GM21528 (cell line): Measurements from ENCODE around the gene HOXB5.
A peak's percentile ranks its signal among the peaks of the same experiment; 100 is the strongest.

ENCODE experiments used
- ATAC-seq: cut with Tn5 transposase; IDR thresholded peaks from one replicate; pipeline ENCODE4 v1.9.1; 2021; ENCODE audit warnings: mild to moderate bottlenecking, moderate library complexity; ENCODE audit not compliant: unreplicated experiment, low FRiP score

Gene HOXB5

GRCh38 chr17:48577330-48577945 is 16.1 kb downstream of the HOXB5 start:
- peak; percentile 6 for ATAC-seq

GRCh38 chr17:48576479-48577309 is 16.9 kb downstream of the HOXB5 start:
- ATAC-seq, result no peak

DNA sequence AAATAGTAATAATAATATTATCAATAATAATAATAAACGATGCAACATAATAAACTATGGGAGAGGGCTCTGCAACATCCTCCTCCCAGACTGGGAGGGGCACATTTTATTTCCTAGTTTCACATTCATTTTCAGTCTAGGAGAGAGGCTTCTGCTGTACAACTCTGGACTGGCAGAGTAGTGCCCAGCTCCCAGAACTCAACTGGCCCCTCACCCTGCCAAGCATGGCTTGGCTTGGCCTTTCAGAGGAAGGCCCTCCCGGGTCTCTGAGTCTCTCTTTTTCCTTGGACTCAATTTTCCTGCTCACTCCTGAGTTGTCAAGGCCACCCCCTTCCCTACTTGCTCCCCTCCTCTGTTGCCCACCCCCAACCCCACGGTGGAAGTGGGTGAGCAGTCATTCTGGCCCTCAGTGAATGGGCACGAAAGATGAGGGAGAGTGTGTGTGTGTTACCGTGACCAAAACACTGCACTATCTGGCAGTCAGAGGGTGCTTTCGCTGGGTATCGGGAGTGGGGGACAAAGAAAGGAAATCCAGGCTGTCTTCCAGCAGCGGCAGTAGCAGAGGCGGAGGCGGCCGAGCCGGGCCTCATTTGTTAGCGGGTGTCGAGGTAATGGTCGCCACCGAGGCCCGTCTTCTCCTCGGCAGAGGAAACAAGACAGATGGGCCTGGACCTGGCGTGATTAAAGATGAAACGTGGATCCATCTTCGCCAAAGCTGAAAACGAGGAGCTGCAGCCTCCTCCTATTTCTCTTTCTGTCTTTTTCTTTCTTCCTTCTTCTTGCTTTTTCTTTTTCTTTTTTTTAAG is 17.7 kb downstream of the HOXB5 start:
- ATAC-seq, result no peak

DNA sequence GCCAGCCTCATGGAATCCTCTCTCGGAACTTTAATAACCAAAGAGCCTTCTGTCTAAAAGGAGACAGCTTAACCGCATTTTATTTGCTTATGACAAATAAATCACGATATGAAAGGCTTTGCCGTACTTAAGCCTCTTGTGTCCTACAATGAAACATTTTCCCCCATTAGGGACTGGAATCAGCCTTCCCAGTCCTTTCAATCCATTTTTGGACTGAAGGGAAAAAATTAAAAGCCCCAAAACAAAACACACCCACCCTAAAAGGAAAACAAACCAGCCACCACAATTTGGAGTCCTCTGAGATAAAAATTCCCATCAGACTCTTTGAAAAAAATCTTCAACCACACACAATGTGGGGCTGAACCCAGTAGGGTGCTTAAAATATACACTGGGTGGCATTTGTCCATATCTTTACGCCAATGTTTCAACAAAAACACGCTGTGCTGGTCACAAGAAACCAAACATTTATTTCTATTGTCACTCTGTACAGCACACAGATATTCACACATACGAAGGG is 18.5 kb downstream of the HOXB5 start:
- ATAC-seq, result no peak

DNA sequence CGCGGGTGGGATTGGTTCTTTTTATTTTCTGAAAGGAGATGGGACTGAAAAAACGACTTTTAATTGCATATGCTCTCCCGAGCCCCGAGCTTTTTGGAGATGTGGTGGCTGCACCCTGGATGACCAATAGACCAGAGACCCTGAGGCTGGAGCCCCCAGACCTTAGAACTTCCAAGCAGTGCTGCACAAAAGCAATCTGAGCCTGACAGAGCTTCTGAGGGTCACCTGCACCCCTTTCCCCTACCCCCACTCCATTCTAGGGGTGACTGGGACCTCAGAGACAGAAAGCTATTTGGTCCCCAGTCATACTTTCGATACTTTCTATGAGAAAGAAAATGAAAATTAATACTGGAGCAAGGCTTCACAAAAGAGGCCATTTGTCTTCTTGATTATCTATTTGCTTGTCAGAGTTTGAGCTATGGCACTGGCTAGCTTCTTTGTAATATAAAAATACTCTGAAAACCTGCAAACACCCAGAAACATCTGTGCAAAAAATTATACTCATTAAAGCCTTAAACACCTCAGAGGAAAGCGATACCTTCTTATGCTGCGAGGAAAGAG is 19.0 kb downstream of the HOXB5 start:
- no peak for ATAC-seq

- no peak for ATAC-seq
Measured at GRCh38 chr17:48571826-48572417, 21.7 kb downstream of the HOXB5 start.

GRCh38 chr17:48571024-48571818 is 22.4 kb downstream of the HOXB5 start:
- ATAC-seq, result no peak

- ATAC-seq, result no peak
Measured at GRCh38 chr17:48570325-48571023, 23.1 kb downstream of the HOXB5 start.

DNA sequence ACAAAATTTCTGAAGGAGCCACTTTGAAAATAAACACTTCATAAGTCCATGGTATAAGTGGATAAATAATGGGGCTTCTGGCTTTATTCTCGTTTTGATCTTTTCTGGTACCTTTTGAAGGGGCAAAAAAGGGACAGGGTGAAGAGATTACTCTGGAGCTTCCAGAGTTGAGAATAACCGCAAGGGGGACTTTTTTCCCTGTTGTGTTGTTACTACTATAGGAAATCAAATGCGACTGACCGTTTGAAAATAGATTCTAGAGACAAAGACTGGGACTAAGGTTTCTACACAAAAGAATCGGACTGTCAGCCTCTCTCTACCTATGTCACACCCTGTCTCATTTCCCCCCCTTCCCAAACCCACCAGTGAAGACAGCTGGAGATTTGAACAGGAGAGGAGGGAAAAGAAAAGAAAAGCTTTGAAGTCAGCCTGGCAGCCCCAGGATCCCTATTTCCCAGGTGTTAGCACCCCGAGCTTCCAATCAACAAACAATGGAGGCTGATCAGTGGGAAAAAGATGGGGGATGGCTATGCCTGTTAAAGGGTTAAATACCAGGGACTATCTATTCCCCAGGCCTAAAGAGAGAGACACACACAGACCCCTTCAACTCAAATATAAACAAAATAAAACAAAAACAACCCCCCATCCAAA is 23.8 kb downstream of the HOXB5 start:
- no peak for ATAC-seq

DNA sequence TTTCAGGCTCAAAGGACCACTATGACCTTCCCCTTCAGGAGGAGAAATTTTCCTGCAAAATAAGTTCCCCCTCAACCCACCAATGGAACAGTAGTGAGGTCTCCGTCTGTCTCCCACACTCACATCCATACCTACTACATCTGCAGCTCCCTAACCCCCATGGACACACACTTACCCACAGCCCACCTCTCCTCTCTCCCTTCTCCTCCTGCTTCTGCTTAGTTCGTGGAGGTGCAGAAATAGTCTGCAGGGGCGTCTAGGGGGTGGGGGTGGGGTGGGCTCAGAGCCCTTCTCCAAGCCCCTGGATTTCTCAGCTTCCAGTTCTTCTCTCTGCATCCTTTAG is 24.4 kb downstream of the HOXB5 start:
- no peak for ATAC-seq

DNA sequence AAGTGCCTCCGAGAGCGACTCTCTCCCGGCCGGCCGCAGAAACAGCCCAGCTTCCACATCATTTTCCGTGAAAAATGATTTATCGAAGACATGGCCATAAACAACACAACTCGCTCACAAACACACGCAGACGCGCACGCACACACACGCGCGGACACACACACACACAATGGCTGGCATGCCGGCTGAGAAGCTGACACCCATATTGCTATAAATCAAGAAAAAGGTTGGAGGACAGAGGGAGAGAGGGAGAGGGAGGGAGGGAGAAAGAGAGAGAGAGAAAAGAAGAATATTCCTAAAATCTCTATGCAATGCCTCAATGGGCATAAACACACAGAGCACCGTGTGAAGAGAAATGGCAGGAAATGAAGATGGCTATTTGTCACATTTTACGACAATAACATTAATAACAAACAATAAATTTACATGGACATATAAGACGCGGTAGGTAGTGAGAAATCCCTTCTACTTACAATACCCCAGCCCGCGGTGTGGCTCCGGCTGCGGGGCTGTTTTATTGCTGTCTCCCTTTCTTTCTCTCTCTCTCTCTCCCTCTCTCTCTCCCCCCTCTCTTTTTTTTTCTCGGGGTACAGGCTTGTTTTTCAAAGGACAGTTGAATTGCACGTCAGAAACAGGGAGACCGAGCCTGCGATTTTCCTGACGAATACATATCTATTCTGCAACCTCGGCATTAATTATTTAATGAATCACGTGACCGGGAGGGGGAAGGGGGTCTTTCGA is 24.9 kb downstream of the HOXB5 start:
- no peak for ATAC-seq

DNA sequence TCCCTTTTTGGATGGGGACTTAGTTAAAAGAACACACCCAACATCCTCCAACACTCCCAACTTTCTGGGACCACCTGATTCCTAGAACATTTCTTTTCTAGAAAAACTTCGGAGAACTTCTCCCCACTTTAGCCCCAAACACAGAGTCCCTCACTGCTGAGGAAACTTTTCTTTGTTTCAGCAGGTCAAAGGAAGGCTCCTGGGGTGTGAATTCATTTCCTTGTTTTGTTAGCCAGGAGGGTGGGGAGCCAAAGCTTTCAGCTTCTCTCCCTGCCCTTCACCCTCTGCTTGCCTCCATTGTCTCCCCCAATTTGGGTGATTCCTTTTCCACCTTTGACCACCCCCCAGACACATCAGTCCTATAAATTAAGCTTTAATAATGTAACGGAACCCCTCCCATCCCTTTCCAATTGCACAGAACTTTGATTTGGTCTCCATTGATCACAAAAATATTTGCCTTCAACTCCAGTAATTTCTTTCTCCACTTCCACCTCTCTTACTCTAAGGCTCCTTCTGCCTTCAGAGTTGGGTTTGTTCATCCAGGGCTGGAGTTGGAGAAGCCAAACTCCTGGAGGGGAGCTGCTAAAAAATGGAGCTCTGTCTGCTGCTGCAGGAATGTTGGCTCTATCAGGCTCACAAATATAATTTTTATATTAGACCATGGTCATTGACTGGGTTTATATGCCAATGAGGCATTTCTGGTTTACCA is 25.8 kb downstream of the HOXB5 start:
- ATAC-seq, result no peak

DNA sequence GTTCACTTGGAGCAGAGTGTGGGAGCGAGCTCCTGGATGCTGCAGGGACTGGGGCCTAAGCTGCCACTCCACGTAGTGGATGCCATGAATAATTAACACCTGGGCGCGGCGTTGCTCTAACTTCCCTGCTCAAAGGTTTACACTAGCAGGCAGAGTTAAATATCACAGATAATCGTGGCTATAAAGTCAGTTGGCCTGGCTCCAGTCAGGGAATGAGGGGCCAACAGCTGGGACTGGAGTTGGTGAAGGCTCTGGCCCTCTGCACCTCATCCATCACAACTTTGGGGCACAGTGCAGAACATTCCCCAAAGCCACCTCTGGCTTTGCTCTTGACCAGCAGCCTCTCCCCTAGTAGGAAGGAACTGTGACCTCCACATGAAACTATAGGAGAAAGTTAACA is 26.4 kb downstream of the HOXB5 start:
- no peak for ATAC-seq

GRCh38 chr17:48566717-48567116 is 26.9 kb downstream of the HOXB5 start:
- no peak for ATAC-seq

DNA sequence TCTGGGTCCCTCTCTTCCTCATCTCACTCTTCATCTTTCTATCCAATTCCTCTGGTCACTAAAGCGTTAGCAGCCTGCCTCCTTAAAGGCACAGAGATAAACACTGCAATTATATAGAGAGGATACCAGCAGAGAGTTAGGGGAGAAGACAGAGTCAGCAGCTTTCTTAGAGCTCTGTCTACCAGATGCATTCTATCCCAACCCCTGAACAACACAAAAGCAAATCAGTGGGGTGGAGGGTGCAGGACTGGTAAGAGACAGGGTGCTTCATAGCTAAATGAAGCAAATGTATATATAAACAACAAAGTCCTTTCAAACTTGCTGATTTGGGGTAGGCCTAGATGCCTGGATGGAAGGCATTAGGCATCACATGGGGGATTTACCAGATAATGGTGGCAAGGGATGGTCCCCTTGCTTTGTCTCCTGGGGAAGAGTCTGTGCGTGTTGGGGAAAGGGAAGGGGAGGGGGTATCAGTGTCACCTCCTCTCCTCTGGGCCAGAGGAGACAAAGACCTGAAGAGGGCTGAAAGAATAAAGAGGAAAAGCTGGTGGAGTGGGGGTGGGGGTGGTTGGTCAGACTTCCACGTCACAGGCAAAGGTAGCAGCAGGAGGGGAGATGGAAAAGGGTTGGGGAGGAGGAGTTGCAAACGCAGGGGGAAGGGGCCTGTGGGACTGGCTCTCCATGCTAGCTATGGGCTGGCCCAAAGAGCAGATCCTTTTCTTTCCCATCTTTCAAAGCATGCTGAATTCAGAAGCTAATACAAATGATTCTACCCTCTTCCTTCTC is 27.5 kb downstream of the HOXB5 start:
- ATAC-seq, result no peak

- no peak for ATAC-seq
Measured at GRCh38 chr17:48565022-48565554, 28.5 kb downstream of the HOXB5 start.
